ENCODE results near the gene LCE7A.

The LCE7A gene

DNA sequence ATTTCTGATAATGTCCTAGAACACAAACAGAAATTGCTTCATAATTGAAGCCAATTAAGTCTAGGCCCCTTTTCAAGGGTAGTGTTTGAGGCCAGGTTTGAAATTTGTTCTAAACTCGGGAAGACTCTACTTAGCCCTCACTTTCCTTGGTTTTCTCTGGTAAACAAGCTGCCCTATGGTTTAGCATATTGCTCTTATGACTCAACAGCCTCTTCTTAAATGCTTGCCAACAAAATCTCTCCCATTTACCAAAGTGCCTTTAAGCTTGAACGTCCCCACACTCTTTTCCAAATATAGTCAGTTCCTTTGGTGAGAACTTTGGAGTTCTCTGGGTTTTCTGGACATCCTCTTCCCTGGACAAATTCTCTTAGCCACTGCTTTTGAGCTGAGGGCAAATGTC lies 22.9 kb upstream of the LCE7A start:
- TF ChIP-seq, protein P1, sequence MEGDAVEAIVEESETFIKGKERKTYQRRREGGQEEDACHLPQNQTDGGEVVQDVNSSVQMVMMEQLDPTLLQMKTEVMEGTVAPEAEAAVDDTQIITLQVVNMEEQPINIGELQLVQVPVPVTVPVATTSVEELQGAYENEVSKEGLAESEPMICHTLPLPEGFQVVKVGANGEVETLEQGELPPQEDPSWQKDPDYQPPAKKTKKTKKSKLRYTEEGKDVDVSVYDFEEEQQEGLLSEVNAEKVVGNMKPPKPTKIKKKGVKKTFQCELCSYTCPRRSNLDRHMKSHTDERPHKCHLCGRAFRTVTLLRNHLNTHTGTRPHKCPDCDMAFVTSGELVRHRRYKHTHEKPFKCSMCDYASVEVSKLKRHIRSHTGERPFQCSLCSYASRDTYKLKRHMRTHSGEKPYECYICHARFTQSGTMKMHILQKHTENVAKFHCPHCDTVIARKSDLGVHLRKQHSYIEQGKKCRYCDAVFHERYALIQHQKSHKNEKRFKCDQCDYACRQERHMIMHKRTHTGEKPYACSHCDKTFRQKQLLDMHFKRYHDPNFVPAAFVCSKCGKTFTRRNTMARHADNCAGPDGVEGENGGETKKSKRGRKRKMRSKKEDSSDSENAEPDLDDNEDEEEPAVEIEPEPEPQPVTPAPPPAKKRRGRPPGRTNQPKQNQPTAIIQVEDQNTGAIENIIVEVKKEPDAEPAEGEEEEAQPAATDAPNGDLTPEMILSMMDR (conservative IDR thresholded peaks at IDR 0.05): no peak
- no peak overlapping the region for H3K27ac ChIP-seq

DNA sequence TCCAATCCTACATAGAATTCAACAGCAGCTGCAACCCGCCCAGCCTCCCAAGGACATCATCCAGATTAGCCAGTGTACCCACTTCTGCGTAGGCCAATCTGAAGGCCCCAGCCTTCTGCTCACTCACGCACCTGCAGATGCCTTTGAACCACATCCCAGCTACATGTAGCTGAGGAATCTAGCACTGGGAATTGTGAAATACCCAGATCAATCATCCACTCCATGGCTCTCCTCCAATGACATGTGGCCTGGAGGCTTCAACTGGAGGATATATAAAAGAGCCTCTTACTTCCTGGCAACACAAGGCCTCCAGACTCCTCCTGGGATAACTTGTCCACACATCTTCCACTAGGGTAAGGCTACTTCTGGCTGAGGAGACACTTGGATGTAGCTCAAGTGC lies 17.2 kb upstream of the LCE7A start, which contains the start of gene LCE6A:
LCE6A (plus strand) TSS at position 301 of the 400 bp plus-strand sequence. CDS start 665 bp downstream, outside the sequence.
- H3K27ac ChIP-seq: no peak within 1 kb of the TSS
- TF ChIP-seq, protein P1 (conservative IDR thresholded peaks at IDR 0.05): no peak

DNA sequence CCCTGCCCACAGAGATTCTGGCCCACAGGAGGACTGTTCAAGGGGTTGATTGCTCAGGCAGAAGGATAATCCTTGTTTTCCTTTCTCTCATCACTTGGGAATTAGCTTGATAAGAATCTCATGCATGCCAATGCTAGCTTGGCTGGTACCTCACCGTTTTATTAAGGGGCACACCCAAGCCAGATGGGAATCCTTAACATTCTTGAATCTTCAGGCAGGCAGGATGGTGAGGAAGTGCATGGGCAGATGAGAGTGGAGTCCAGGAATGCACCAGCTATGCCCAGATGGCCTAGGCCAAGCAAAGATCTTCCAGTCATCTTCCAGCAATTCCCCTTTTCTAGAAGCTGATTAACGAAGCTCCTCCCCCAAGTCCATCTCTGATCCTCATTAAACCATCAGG lies 4.1 kb upstream of the LCE7A start:
- TF ChIP-seq, protein P1 (conservative IDR thresholded peaks at IDR 0.05): no peak
- no peak overlapping the region for H3K27ac ChIP-seq

DNA sequence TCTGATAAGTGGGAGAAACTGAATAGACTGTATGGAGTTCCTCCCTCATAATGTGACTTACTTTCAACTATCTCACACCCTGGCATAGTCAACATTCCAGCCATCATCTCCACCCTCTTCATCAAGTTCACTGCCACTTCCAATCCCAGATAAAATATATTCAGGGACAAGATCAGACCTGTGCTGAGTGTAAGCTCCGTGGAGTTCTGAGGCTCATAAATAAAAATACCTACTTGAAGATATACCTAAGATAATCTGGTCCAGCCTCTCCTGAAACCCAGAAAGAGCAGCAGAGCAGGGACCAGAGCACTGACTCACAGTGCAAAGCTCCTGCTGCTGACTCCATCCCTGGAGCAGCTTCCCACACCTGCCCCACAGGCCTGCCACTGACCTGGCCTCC lies 1.7 kb upstream of the LCE7A start:
- no peak overlapping the region for H3K27ac ChIP-seq

DNA sequence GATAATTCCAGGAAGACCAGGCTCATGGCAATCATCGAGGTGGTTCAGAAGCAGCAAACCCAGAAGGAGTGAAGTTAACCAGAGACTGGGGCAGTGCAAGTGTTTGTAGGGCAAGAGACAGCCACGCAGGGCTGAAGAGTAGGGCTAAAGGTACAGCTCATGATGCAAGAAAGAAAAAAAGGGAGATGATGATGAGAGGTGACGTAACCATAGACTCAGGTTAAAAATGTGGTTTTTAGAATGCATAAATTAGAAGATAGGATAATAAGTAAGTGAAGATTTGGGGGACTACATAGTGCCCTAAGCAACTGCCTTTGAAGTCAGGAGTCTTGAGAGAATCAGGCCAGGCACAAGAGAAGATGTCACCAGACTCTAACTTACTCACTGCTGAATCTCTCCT lies 333 bp downstream of the LCE7A start:
- TF ChIP-seq, protein P1 (conservative IDR thresholded peaks at IDR 0.05): no peak
- no peak overlapping the region for H3K27ac ChIP-seq

More for the DNA sequence above, 1.7 kb upstream of the LCE7A start:
- TF ChIP-seq, protein P1 (conservative IDR thresholded peaks at IDR 0.05): no peak

DNA sequence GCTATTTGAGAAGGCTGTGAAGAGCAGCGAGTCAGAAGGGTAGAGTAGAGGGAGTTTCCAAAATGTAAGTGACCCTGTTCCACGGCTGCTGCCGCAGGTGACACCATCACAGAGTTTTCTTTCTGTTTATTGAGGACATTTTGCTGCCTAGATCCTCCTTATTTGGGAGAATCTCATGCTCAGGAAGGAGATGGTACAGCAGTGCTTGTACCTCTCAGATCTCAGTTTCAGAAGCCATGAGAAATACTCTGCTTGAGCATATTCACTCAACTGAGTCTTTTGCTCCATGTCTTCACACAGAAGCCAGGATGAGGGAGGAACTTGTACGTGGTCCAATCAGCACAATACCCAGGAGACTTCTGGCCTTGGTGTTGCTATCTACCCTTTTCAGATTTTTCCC lies 1.6 kb downstream of the LCE7A start:
- H3K27ac ChIP-seq: no peak overlapping the region
- TF ChIP-seq, protein P1 (conservative IDR thresholded peaks at IDR 0.05): no peak

DNA sequence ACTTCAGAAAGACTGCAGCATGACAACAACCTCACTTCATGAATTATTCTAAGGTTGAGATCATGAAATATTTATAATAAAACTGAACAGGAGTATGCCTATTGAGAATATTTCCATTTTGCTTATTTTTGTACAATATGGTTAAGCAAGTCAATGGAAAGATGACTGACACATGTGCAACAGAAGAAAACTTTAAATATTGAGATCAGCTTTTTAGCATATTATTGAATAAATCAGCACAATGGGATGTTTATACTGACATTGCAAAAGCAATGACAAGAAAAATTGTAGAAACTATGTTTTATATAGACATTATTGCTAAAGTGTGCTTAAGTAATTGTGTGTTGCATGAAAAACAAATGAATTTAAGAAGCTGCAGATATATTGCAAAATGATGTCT lies 4.6 kb downstream of the LCE7A start:
- TF ChIP-seq, protein P1 (conservative IDR thresholded peaks at IDR 0.05): no peak
- H3K27ac ChIP-seq: no peak overlapping the region
